ENCODE measurements around the gene POU2AF1.
"Not testable (repeated sequence)": the region's sequence is repeated elsewhere in the genome, so short reads cannot be mapped to it uniquely, and the experiment has no call there.

POU2AF1 gene

DNA sequence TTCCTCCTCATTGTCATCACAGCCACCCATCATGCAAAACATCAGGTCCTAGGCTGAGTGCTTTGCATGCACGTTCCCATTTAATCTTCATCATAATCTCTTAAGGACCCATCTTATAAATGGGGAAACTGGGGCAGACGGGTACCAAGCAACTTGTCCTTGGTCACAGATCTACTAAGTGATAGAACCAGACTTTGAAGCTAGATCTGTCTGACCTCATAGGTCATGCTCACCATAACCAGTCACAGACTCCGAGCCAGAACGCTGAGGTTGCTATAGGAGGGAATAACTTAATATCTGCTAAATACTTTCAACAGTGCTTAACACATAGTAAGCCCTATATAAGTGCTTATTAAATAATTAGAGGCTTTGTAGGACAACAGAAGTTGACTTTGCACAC lies 43.0 kb downstream of the POU2AF1 start:
- H3K36me3 Mint-ChIP-seq: peaks cover 12% of the 10 kb centered on the region
- no peak overlapping the region for H3K4me3 Mint-ChIP-seq
- H3K27me3 Mint-ChIP-seq: no peaks in the 10 kb centered on the region
- H3K27ac Mint-ChIP-seq: no peak overlapping the region
- peaks cover 12% of the 10 kb centered on the region for H3K9me3 Mint-ChIP-seq (ENCODE audit: low read depth)
- H3K4me1 Mint-ChIP-seq (ENCODE audit: low read depth): no peaks in the 10 kb centered on the region

DNA sequence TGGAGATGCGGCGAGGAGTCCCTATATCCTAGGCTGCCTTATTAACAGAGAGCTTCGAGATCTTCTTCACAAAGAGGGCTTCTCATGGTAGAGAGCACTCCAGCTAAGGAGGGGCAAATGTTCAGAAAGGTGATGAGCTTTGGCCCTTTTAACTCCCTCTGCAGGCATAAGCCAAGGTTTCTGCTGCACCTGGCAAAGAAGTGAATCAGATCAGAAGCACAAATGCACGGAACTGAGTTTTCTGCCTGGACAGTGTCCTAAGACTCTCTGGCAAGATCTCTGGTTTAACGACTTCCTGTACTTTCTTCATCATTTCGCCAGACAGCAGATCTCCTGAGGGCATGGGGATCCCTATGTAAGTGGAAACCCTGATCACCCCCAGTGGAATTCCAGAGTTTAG lies 43.5 kb downstream of the POU2AF1 start:
- Mint-ChIP-seq H3K4me3 (no peak overlapping the region), H3K9me3 (ENCODE audit: low read depth) (peaks cover 11% of the 10 kb centered on the region), H3K36me3 (peaks cover 12% of the 10 kb centered on the region), H3K27ac (no peak overlapping the region), H3K27me3 (no peaks in the 10 kb centered on the region), H3K4me1 (ENCODE audit: low read depth) (no peaks in the 10 kb centered on the region)

- peaks cover 9% of the 10 kb centered on the region for H3K36me3 Mint-ChIP-seq
- no peaks in the 10 kb centered on the region for H3K27me3 Mint-ChIP-seq
- H3K9me3 Mint-ChIP-seq (ENCODE audit: low read depth): peaks cover 5% of the 10 kb centered on the region
- H3K27ac Mint-ChIP-seq: no peak overlapping the region
- H3K4me3 Mint-ChIP-seq: no peak overlapping the region
- no peaks in the 10 kb centered on the region for H3K4me1 Mint-ChIP-seq (ENCODE audit: low read depth)
Observed at GRCh38 chr11:111334532-111335502, 44.3 kb downstream of the POU2AF1 start.

- no peaks in the 10 kb centered on the region for H3K27me3 Mint-ChIP-seq
- no peaks in the 10 kb centered on the region for H3K4me1 Mint-ChIP-seq (ENCODE audit: low read depth)
- H3K9me3 Mint-ChIP-seq (ENCODE audit: low read depth): no peaks in the 10 kb centered on the region
- H3K4me3 Mint-ChIP-seq: no peak overlapping the region
- no peaks in the 10 kb centered on the region for H3K36me3 Mint-ChIP-seq
- H3K27ac Mint-ChIP-seq: no peak overlapping the region
Observed at GRCh38 chr11:111331711-111332479, 47.2 kb downstream of the POU2AF1 start.

DNA sequence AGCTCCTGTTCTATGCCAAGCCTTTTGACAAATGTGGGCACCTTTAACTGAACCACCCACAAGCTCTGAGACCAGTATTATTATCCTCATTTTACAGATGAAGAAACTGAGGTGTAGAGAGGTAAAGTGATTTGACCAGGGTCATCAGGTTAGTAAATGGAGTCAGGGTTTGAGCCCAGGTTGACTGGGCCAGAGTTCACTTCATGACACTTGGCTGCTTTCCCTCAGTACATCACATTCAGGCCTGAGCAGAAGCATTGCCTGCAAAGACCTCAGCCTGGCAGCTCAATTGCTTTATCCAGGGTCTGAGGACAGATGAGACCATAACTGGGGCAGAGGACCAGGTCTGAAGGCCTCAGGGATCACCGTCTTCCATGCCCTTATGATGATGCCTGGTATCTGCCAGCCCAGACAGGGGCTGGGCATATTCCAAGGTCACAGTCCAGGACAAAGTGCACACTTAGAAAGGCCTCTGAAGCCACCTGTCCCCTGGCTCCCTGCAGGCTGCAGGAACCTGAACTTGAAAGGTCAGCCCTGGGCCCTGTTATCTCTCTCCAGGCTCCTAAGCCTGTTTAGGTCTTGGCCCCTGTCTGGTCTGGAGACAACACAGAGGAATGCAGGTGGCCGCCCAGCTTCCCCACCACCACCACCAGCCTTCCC lies 48.7 kb downstream of the POU2AF1 start:
- Mint-ChIP-seq H3K4me1 (ENCODE audit: low read depth) (no peaks in the 10 kb centered on the region), H3K27me3 (no peaks in the 10 kb centered on the region), H3K36me3 (no peaks in the 10 kb centered on the region), H3K9me3 (ENCODE audit: low read depth) (no peaks in the 10 kb centered on the region), H3K27ac (no peak overlapping the region), H3K4me3 (no peak overlapping the region)

DNA sequence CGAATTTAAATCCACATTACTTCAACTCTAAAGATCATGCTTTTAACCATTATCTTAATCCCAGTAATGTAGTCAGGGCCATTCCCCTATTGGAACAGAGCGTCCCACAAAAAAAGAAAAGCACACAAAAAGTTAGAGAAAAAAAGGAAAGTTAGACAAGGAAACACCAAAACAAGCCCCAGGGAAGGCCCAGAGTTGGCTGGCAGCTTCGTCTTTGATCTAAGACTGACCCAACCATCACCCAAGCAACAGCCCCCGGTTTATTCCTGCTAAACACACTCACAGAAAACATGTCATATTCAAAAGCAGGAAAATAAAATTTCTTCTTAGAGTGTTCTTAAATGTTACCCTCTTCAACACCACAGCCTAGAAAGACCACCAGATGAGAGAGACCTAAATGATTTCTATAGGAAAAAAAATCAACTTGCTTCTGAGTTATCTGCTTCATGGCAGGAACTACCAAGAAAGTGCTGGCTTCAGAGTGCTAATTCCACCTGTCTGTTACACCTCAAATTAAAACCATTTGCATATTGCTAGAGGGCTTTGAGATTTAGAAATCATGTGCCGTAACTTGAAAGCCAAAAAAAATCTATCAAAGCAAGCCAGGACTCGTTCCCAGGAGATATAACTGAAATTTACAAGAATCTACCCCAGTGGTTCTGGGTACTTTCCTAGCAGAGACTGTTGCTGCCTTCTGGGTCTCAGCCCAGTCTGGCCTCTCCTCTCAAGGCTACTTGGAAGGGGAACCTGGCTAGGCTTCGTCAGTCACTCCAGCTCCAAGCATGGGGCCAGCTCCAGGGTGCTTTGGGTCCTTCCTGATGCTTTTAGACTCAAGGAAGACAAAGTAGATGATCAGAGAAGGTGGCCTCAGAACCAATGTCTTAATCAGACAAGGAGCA lies 49.5 kb downstream of the POU2AF1 start:
- no peaks in the 10 kb centered on the region for H3K36me3 Mint-ChIP-seq

DNA sequence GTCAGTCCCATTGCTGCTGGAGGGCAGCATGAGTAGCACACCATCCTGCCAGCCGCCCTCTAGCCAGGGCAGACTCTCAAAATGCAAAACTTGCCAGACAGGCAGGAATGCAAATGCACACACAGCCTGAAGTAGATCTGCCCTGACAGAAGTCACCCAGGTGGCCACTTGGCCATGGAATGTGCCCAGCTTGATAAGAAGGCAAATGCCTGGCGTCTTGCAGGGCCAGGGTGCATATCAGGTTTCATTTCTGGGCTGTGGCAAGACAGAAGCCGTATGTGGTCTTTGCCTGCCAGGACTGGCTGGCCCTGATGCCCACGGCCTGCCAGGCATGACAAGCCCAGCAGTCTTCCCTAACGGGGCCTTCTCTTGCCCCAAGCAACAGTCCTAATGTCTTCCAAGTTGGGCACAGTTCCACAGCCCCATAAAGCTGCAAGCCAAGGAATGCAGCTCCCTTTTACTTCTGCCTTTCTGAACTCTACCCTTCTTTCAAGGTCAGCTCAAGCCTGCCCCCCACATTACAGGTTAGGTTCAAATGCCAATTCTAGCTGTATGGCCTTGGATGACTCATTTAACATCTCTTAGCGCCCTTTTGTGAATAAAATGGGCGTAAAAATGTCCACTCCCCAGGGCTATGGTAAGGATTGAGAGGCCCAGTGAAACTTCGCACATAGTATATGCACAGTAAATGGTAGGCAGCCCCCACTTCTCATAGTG lies 51.0 kb downstream of the POU2AF1 start:
- Mint-ChIP-seq H3K27ac (no peak overlapping the region), H3K4me3 (no peak overlapping the region), H3K27me3 (no peaks in the 10 kb centered on the region)

More for the DNA sequence above, 49.5 kb downstream of the POU2AF1 start:
- Mint-ChIP-seq H3K4me3 (no peak overlapping the region), H3K4me1 (ENCODE audit: low read depth) (no peaks in the 10 kb centered on the region), H3K9me3 (ENCODE audit: low read depth) (no peaks in the 10 kb centered on the region), H3K27me3 (no peaks in the 10 kb centered on the region), H3K27ac (no peak overlapping the region)

GRCh38 chr11:111326824-111327223 lies 52.3 kb downstream of the POU2AF1 start:
- no peak overlapping the region for H3K27ac Mint-ChIP-seq

More for the DNA sequence above, 51.0 kb downstream of the POU2AF1 start:
- Mint-ChIP-seq H3K36me3 (no peaks in the 10 kb centered on the region), H3K9me3 (ENCODE audit: low read depth) (no peaks in the 10 kb centered on the region), H3K4me1 (ENCODE audit: low read depth) (no peaks in the 10 kb centered on the region)

GRCh38 chr11:111325259-111325658 lies 53.8 kb downstream of the POU2AF1 start:
- Mint-ChIP-seq H3K4me3 (no peak overlapping the region), H3K9me3 (ENCODE audit: low read depth) (no peaks in the 10 kb centered on the region), H3K27me3 (no peaks in the 10 kb centered on the region), H3K27ac (no peak overlapping the region), H3K4me1 (ENCODE audit: low read depth) (no peaks in the 10 kb centered on the region), H3K36me3 (no peaks in the 10 kb centered on the region)

More at GRCh38 chr11:111326824-111327223, 52.3 kb downstream of the POU2AF1 start:
- Mint-ChIP-seq H3K4me1 (ENCODE audit: low read depth) (no peaks in the 10 kb centered on the region), H3K27me3 (no peaks in the 10 kb centered on the region), H3K36me3 (no peaks in the 10 kb centered on the region), H3K9me3 (ENCODE audit: low read depth) (no peaks in the 10 kb centered on the region), H3K4me3 (no peak overlapping the region)

- H3K4me1 Mint-ChIP-seq (ENCODE audit: low read depth): no peaks in the 10 kb centered on the region
- H3K27ac Mint-ChIP-seq: no peak overlapping the region
- no peaks in the 10 kb centered on the region for H3K36me3 Mint-ChIP-seq
- H3K4me3 Mint-ChIP-seq: no peak overlapping the region
- no peaks in the 10 kb centered on the region for H3K27me3 Mint-ChIP-seq
- H3K9me3 Mint-ChIP-seq (ENCODE audit: low read depth): no peaks in the 10 kb centered on the region
Observed at GRCh38 chr11:111324277-111324720, 54.8 kb downstream of the POU2AF1 start.

- H3K27ac Mint-ChIP-seq: no peak overlapping the region
- no peaks in the 10 kb centered on the region for H3K9me3 Mint-ChIP-seq (ENCODE audit: low read depth)
- H3K36me3 Mint-ChIP-seq: no peaks in the 10 kb centered on the region
- H3K27me3 Mint-ChIP-seq: no peaks in the 10 kb centered on the region
- no peak overlapping the region for H3K4me3 Mint-ChIP-seq
- H3K4me1 Mint-ChIP-seq (ENCODE audit: low read depth): no peaks in the 10 kb centered on the region
Observed at GRCh38 chr11:111322534-111322933, 56.5 kb downstream of the POU2AF1 start.

GRCh38 chr11:111320728-111321568 lies 58.1 kb downstream of the POU2AF1 start:
- no peak overlapping the region for H3K27ac Mint-ChIP-seq
- H3K36me3 Mint-ChIP-seq: no peaks in the 10 kb centered on the region
- no peaks in the 10 kb centered on the region for H3K9me3 Mint-ChIP-seq (ENCODE audit: low read depth)
- no peak overlapping the region for H3K4me3 Mint-ChIP-seq
- H3K4me1 Mint-ChIP-seq (ENCODE audit: low read depth): no peaks in the 10 kb centered on the region
- H3K27me3 Mint-ChIP-seq: no peaks in the 10 kb centered on the region

DNA sequence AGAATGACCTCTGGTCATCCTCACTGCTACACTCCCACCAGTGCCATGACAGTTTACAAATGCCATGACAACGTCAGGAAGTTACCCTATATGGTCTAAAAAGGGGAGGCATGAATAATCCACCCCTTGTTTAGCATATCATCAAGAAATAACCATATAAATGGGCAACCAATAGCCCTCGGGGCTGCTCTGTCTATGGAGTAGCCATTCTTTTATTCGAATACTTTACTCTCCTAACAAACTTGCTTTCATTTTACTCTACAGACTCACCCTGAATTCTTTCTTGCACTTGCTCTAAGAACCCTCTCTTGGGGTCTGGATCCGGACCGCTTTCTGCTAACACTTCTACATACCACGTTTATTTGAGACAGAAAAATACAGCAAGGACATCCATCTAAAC lies 58.9 kb downstream of the POU2AF1 start:
- not testable (repeated sequence) for H3K4me1 Mint-ChIP-seq (ENCODE audit: low read depth); H3K27me3 Mint-ChIP-seq; H3K27ac Mint-ChIP-seq; H3K9me3 Mint-ChIP-seq (ENCODE audit: low read depth); H3K4me3 Mint-ChIP-seq; H3K36me3 Mint-ChIP-seq

Measured in activated naive CD8-positive, alpha-beta T cell (primary cell).